HepG2 (cell line): ENCODE results near the gene GFRA4. TPM values are rescaled to one million over a fixed set of nuclear protein-coding genes. Genes with fewer than 3 reads are reported as not detected.

ENCODE experiments used
- CREB1 ChIP-seq, 2 experiments: fragments of 450-650 bp in 1 of 2; IDR thresholded peaks; 2 replicates each; pipeline ENCODE4 v1.6.1; 2016 to 2017; ENCODE audit warnings: control low read depth in 1 of 2, mild to moderate bottlenecking in 1 of 2, missing compliant biosample characterization in 1 of 2, missing genetic modification characterization in 1 of 2
- CREM ChIP-seq, 2 experiments: sonication (generic) in 1 of 2; formaldehyde crosslinking in 1 of 2; IDR thresholded peaks; 2 replicates each; pipeline versions ENCODE4 v1.4.0 to v1.6.1; 2016 to 2020; ENCODE audit warnings: antibody characterized with exemption in 1 of 2, mild to moderate bottlenecking in 1 of 2, missing genetic modification reagents in 1 of 2
- EHMT2 ChIP-seq: fragments of 200-600 bp; sonication (generic); IDR thresholded peaks from 2 replicates; pipeline ENCODE4 v1.7.0; 2017; ENCODE audit warnings: antibody characterized with exemption, low read depth, low read length, borderline replicate concordance
- FLYWCH1 ChIP-seq: sonication (generic); formaldehyde crosslinking; IDR thresholded peaks from 2 replicates; pipeline ENCODE4 v1.8.1; 2023; ENCODE audit warnings: mild to moderate bottlenecking, missing genetic modification reagents
- HNRNPH1 ChIP-seq: fragments of 200-400 bp; formaldehyde crosslinking; optimal IDR thresholded peaks from 2 replicates; pipeline ENCODE3; 2017; ENCODE audit warnings: mild to moderate bottlenecking, low read depth, low read length
- HOXA9 ChIP-seq: sonication (generic); formaldehyde crosslinking; IDR thresholded peaks from 2 replicates; pipeline ENCODE4 v1.8.1; 2022; ENCODE audit warnings: missing genetic modification reagents, mild to moderate bottlenecking, moderate library complexity, borderline replicate concordance
- MEIS1 ChIP-seq: sonication (generic); formaldehyde crosslinking; IDR thresholded peaks from 2 replicates; pipeline ENCODE4 v1.9.0; 2021; ENCODE audit warnings: mild to moderate bottlenecking, missing genetic modification reagents, moderate library complexity, borderline replicate concordance
- NFYC ChIP-seq: IDR thresholded peaks from 2 replicates; pipeline ENCODE4 v1.6.1; 2016; ENCODE audit warnings: missing genetic modification reagents, missing compliant biosample characterization
- NR1H2 ChIP-seq: sonication (generic); formaldehyde crosslinking; IDR thresholded peaks from 2 replicates; pipeline ENCODE4 v1.8.1; 2022; ENCODE audit warnings: low read depth, missing genetic modification reagents, borderline replicate concordance
- PITX1 ChIP-seq: sonication (generic); formaldehyde crosslinking; IDR thresholded peaks from 2 replicates; pipeline ENCODE4 v1.5.1; 2020; ENCODE audit warnings: mild to moderate bottlenecking, missing genetic modification reagents
- SOX6 ChIP-seq, 2 experiments: fragments of 450-650 bp in 1 of 2; sonication (generic) in 1 of 2; formaldehyde crosslinking in 1 of 2; IDR thresholded peaks; 2 replicates each; pipeline versions ENCODE4 v1.4.0 to v1.6.1; 2017 to 2020; ENCODE audit warnings: antibody characterized with exemption in 1 of 2, mild to moderate bottlenecking in 1 of 2, missing genetic modification reagents in 1 of 2
- ZIK1 ChIP-seq: sonication (generic); formaldehyde crosslinking; IDR thresholded peaks from 2 replicates; pipeline ENCODE4 v1.5.0; 2020; ENCODE audit warnings: mild to moderate bottlenecking, low read depth, missing genetic modification reagents, borderline replicate concordance
- ZNF558 ChIP-seq: sonication (generic); formaldehyde crosslinking; IDR thresholded peaks from 2 replicates; pipeline ENCODE4 v1.9.0; 2022; ENCODE audit warnings: mild to moderate bottlenecking, missing genetic modification reagents, borderline replicate concordance
- ZNF598 ChIP-seq: sonication (generic); formaldehyde crosslinking; IDR thresholded peaks from 2 replicates; pipeline ENCODE4 v1.5.1; 2020; ENCODE audit warnings: mild to moderate bottlenecking, missing genetic modification reagents, borderline replicate concordance
- polyA plus RNA-seq, 8 experiments: library from polyadenylated mRNA; depleted of rRNA in 3 of 8; stranded (reverse) in 7 of 8; unstranded in 1 of 8; fragments of >200 nt; fragmentation: Illumina TruSeq in 4 of 8; extraction: Trizol in 4 of 8; gene quantifications; 2 replicates each; pipeline versions ENCODE4 v1.2.1 to v1.2.3, GENCODE V29; 2011 to 2016; ENCODE audit warnings: low read depth in 4 of 8, missing spikeins in 1 of 8, mixed read lengths in 1 of 8; ENCODE audit not compliant: insufficient read depth in 1 of 8
- total RNA-seq, 5 experiments: library from RNA; depleted of rRNA; stranded (reverse); fragments of >200 nt; fragmentation: Illumina TruSeq; extraction: Trizol; gene quantifications; 2 replicates each; pipeline ENCODE4 v1.2.3, GENCODE V29; 2016; ENCODE audit warnings: low read depth in 1 of 5
- TF ChIP-seq, protein P1 (sequence below): sonication (generic); formaldehyde crosslinking; IDR thresholded peaks from 2 replicates; pipeline ENCODE4 v1.4.0; 2020; ENCODE audit warnings: missing genetic modification reagents
- TF ChIP-seq, protein P2 (sequence below): sonication (generic); formaldehyde crosslinking; IDR thresholded peaks from 2 replicates; pipeline ENCODE4 v1.4.0; 2020; ENCODE audit warnings: low read depth, mild to moderate bottlenecking, missing genetic modification reagents
- TF ChIP-seq, protein P3 (sequence below): conservative IDR thresholded peaks from 2 replicates; pipeline ENCODE4 v1.6.1; 2018; ENCODE audit warnings: missing genetic modification reagents
- TF ChIP-seq, protein P4 (sequence below): sonication (generic); formaldehyde crosslinking; IDR thresholded peaks from 2 replicates; pipeline ENCODE4 v1.5.1; 2020; ENCODE audit warnings: missing genetic modification reagents, mild to moderate bottlenecking, borderline replicate concordance

The GFRA4 gene
- total and polyA plus RNA-seq, 2 of the 13 experiments (the other 11 are each of a cell fraction or from before 2014, with no cell fraction given): not detected

DNA sequence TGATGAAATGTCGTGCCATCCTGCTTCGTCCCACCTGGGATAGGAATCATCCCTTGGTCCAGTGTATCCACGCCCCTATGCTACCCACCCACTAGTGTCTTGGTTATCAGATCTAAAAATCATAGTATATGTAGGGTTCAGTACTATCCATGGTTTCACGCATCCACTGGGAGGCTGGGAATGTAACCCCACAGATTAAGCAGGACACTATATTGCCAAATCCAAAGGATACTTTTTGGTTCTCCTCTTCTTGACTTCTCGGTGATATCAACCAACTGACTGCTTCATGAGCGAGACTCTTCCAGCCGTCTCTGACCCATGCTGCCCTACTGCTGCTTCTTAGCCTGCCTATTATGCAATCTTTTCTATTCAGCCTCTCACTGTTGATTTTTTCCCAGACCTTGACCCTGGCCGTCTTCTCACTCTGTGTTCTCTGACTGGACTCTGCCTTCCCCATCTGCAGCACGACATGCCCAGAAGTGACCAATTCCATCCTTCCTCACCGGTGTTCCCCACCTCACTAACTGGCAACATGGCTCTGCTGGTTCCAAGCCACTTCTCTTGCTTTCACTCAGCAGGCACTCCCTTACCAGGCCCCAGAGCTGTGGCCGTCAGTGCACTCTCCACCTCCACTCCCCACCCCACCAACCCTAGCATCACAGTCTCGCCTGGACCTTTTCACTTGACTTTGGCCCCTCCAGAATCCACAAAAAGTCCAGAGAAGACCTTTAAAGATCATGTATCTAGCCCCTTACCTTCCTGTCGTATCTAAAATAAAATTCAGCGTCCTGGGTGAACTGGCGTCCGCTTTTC lies 34.5 kb downstream of the GFRA4 start (continued):
- TF ChIP-seq, protein P1, sequence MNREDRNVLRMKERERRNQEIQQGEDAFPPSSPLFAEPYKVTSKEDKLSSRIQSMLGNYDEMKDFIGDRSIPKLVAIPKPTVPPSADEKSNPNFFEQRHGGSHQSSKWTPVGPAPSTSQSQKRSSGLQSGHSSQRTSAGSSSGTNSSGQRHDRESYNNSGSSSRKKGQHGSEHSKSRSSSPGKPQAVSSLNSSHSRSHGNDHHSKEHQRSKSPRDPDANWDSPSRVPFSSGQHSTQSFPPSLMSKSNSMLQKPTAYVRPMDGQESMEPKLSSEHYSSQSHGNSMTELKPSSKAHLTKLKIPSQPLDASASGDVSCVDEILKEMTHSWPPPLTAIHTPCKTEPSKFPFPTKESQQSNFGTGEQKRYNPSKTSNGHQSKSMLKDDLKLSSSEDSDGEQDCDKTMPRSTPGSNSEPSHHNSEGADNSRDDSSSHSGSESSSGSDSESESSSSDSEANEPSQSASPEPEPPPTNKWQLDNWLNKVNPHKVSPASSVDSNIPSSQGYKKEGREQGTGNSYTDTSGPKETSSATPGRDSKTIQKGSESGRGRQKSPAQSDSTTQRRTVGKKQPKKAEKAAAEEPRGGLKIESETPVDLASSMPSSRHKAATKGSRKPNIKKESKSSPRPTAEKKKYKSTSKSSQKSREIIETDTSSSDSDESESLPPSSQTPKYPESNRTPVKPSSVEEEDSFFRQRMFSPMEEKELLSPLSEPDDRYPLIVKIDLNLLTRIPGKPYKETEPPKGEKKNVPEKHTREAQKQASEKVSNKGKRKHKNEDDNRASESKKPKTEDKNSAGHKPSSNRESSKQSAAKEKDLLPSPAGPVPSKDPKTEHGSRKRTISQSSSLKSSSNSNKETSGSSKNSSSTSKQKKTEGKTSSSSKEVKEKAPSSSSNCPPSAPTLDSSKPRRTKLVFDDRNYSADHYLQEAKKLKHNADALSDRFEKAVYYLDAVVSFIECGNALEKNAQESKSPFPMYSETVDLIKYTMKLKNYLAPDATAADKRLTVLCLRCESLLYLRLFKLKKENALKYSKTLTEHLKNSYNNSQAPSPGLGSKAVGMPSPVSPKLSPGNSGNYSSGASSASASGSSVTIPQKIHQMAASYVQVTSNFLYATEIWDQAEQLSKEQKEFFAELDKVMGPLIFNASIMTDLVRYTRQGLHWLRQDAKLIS (CRISPR knock-in tag): no peak
- TF ChIP-seq PITX1 (CRISPR knock-in tag) (peak; percentile 71; the same call in 1 of the 2 replicates), ZNF558 (CRISPR knock-in tag) (no peak), ZIK1 (CRISPR knock-in tag) (peak; percentile 62; the same call in 1 of the 2 replicates), ZNF598 (CRISPR knock-in tag) (peak; percentile 76; the same call in 1 of the 2 replicates), SOX6 (IDR thresholded peaks at IDR 0.05) (no peak), SOX6 (CRISPR knock-in tag; IDR thresholded peaks at IDR 0.05) (peak; percentile 96), CREM (IDR thresholded peaks at IDR 0.05) (peak; percentile 63; the same call in 1 of the 2 replicates), CREM (CRISPR knock-in tag; IDR thresholded peaks at IDR 0.05) (no peak), MEIS1 (CRISPR knock-in tag) (peak; percentile 46; the same call in 1 of the 2 replicates), FLYWCH1 (CRISPR knock-in tag) (no peak), NFYC (CRISPR knock-in tag) (no peak), HOXA9 (CRISPR knock-in tag) (no peak), NR1H2 (peak; percentile 87; the same call in 1 of the 2 replicates), HNRNPH1 (no peak), CREB1 (IDR thresholded peaks at IDR 0.05) (0 out of 2 replicates have a peak, but pooled peaks have one; percentile 36), CREB1 (CRISPR knock-in tag; IDR thresholded peaks at IDR 0.05) (no peak), EHMT2 (0 out of 2 replicates have a peak, but pooled peaks have one; percentile 55)
- TF ChIP-seq, protein P2, sequence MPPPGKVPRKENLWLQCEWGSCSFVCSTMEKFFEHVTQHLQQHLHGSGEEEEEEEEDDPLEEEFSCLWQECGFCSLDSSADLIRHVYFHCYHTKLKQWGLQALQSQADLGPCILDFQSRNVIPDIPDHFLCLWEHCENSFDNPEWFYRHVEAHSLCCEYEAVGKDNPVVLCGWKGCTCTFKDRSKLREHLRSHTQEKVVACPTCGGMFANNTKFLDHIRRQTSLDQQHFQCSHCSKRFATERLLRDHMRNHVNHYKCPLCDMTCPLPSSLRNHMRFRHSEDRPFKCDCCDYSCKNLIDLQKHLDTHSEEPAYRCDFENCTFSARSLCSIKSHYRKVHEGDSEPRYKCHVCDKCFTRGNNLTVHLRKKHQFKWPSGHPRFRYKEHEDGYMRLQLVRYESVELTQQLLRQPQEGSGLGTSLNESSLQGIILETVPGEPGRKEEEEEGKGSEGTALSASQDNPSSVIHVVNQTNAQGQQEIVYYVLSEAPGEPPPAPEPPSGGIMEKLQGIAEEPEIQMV (CRISPR knock-in tag): peak; percentile 72; the same call in 1 of the 2 replicates
- TF ChIP-seq, protein P3, sequence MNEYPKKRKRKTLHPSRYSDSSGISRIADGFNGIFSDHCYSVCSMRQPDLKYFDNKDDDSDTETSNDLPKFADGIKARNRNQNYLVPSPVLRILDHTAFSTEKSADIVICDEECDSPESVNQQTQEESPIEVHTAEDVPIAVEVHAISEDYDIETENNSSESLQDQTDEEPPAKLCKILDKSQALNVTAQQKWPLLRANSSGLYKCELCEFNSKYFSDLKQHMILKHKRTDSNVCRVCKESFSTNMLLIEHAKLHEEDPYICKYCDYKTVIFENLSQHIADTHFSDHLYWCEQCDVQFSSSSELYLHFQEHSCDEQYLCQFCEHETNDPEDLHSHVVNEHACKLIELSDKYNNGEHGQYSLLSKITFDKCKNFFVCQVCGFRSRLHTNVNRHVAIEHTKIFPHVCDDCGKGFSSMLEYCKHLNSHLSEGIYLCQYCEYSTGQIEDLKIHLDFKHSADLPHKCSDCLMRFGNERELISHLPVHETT (CRISPR knock-in tag): no peak
- TF ChIP-seq, protein P4, sequence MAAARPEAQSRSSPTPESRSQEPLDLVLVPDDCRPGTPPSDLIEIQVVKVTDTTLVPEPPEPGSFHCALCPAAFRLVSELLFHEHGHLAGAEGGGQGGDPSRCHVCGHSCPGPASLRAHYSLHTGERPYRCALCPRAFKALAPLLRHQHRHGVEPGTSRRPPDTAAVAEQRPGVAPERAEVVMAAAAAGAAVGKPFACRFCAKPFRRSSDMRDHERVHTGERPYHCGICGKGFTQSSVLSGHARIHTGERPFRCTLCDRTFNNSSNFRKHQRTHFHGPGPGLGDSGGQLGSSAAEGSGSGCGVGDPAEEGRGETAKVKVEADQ (CRISPR knock-in tag): 0 out of 2 replicates have a peak, but pooled peaks have one; percentile 20
